GM12878 (cell line): ENCODE results near the gene GNPTG. TPM values are rescaled to one million over a fixed set of nuclear protein-coding genes. Genes with fewer than 3 reads are reported as not detected.

Experiments
- ATAC-seq: fragments of 200-7000 bp; cut with Tn5 transposase; 3 replicates; pipeline ENCODE4 v1.9.1; 2020; ENCODE audit warnings: mild to moderate bottlenecking, moderate library complexity
- BruUV-seq: library from RNA; stranded (reverse); fragments of 400-500 nt; replicated peaks from 2 replicates; lab custom pipeline; 2021; lab: Mats Ljungman, UMichigan
- CTCF ChIA-PET: fragments of 300-600 bp; sonication (Branson Sonifier 250); formaldehyde crosslinking; extraction: SDS; loops from one replicate; lab custom pipeline; 2021; ENCODE audit warnings: inconsistent platforms; lab: Yijun Ruan, JAX
- POLR2A ChIA-PET: fragments of 350-600 bp; formaldehyde crosslinking; extraction: SDS; loops from one replicate; lab custom pipeline; 2021; ENCODE audit warnings: inconsistent platforms; lab: Charles Lee
- RAD21 ChIA-PET: fragments of 300-600 bp; sonication (Branson Sonifier 250); formaldehyde crosslinking; loops from one replicate; lab custom pipeline; 2023; ENCODE audit warnings: antibody characterized with exemption; ENCODE audit not compliant: unreplicated experiment; lab: Charles Lee
- SMC1A ChIA-PET: fragments of 300-600 bp; sonication (Branson Sonifier 250); formaldehyde crosslinking; loops from one replicate; lab custom pipeline; 2023; ENCODE audit not compliant: unreplicated experiment, uncharacterized antibody; lab: Charles Lee
- DNase-seq: peaks from one replicate; pipeline ENCODE4 v3.0.0-alpha.2; 2011; ENCODE audit warnings: low read depth, low spot score
- FAIRE-seq: peaks from 3 replicates; lab custom pipeline; 2011; peaks lifted over from hg19 to GRCh38; lab: Jason Lieb, UNC
- H2AFZ ChIP-seq: 2 replicates; pipeline ENCODE4 v1.6.0; 2011; ENCODE audit warnings: low read depth, low read length, control low read depth; ENCODE audit not compliant: control insufficient read depth
- H3K27ac ChIP-seq: 2 replicates; pipeline ENCODE4 v1.5.1; 2011; ENCODE audit warnings: control low read depth; ENCODE audit not compliant: control insufficient read depth, insufficient read depth
- H3K27me3 ChIP-seq, 2 experiments: replicated peaks in 1 of 2; 2 replicates each; pipeline versions ENCODE4 v1.6.0 to v1.6.1; 2011; ENCODE audit warnings: low read length in 1 of 2; ENCODE audit not compliant: control insufficient read depth in 2 of 2, insufficient read depth in 2 of 2
- H3K36me3 ChIP-seq, 2 experiments: 2 replicates each; pipeline ENCODE4 v1.5.1; 2011; ENCODE audit warnings: low read length in 1 of 2; ENCODE audit not compliant: control insufficient read depth in 2 of 2, insufficient read depth in 2 of 2
- H3K4me1 ChIP-seq: 2 replicates; pipeline ENCODE4 v1.6.1; 2011; ENCODE audit warnings: mild to moderate bottlenecking, low read length, moderate library complexity, mixed read lengths; ENCODE audit not compliant: control insufficient read depth, insufficient read depth
- H3K4me2 ChIP-seq: 2 replicates; pipeline ENCODE4 v1.6.0; 2011; ENCODE audit warnings: control low read depth; ENCODE audit not compliant: control insufficient read depth, insufficient read depth
- H3K4me3 ChIP-seq: fragments of 200-600 bp; sonication (generic); 2 replicates; pipeline ENCODE4 v1.5.1; 2016
- H3K79me2 ChIP-seq: 2 replicates; pipeline ENCODE4 v1.6.0; 2011; ENCODE audit warnings: low read length; ENCODE audit not compliant: control insufficient read depth, insufficient read depth
- H3K9ac ChIP-seq: 2 replicates; pipeline ENCODE4 v1.8.0; 2011; ENCODE audit warnings: low read length, control low read depth, mixed read lengths; ENCODE audit not compliant: control insufficient read depth, insufficient read depth
- H3K9me3 ChIP-seq: replicated peaks from 3 replicates; pipeline ENCODE4 v1.5.1; 2011; ENCODE audit warnings: mild to moderate bottlenecking, low read length; ENCODE audit not compliant: control insufficient read depth, insufficient read depth
- H4K20me1 ChIP-seq: 2 replicates; pipeline ENCODE4 v1.6.0; 2011; ENCODE audit not compliant: control insufficient read depth, insufficient read depth
- BMI1 ChIP-seq: fragments of 450-650 bp; IDR thresholded peaks from 2 replicates; pipeline ENCODE4 v1.6.1; 2016; ENCODE audit warnings: mild to moderate bottlenecking, moderate library complexity, borderline replicate concordance
- BRCA1 ChIP-seq: IDR thresholded peaks from 2 replicates; pipeline ENCODE4 v1.6.1; 2011; ENCODE audit warnings: low read depth, low read length, improper control_type of control experiment
- CEBPB ChIP-seq, 2 experiments: fragments of 150-350 bp in 1 of 2; IDR thresholded peaks; 2 replicates each; pipeline ENCODE4 v1.6.1; 2012 to 2014; ENCODE audit warnings: low read depth in 2 of 2, low read length in 2 of 2, borderline replicate concordance in 1 of 2, inconsistent platforms in 1 of 2
- CHD2 ChIP-seq: IDR thresholded peaks from 2 replicates; pipeline ENCODE4 v1.6.1; 2011; ENCODE audit warnings: low read depth, low read length, improper control_type of control experiment, borderline replicate concordance
- CHD4 ChIP-seq: fragments of 200-600 bp; sonication (generic); IDR thresholded peaks from 2 replicates; pipeline ENCODE4 v1.6.1; 2016; ENCODE audit warnings: mild to moderate bottlenecking
- CREB1 ChIP-seq: IDR thresholded peaks from 2 replicates; pipeline ENCODE4 v1.6.1; 2012; ENCODE audit warnings: low read depth, mild to moderate bottlenecking, inconsistent platforms
- E2F8 ChIP-seq: fragments of 450-650 bp; IDR thresholded peaks from 2 replicates; pipeline ENCODE4 v1.6.1; 2018; ENCODE audit warnings: mild to moderate bottlenecking, low read depth, moderate library complexity; ENCODE audit not compliant: partially characterized antibody
- ESRRA ChIP-seq: IDR thresholded peaks from 2 replicates; pipeline ENCODE4 v1.6.1; 2012; ENCODE audit warnings: mild to moderate bottlenecking, low read length, improper control_type of control experiment
- GATAD2B ChIP-seq: fragments of 450-650 bp; conservative IDR thresholded peaks from 2 replicates; pipeline ENCODE4 v1.6.1; 2017; ENCODE audit warnings: low read depth, mild to moderate bottlenecking, moderate library complexity
- IRF4 ChIP-seq: IDR thresholded peaks from 2 replicates; pipeline ENCODE4 v1.6.1; 2011; ENCODE audit warnings: low read depth, low read length
- KDM1A ChIP-seq: fragments of 200-600 bp; sonication (generic); IDR thresholded peaks from 2 replicates; pipeline ENCODE4 v1.6.1; 2016; ENCODE audit warnings: borderline replicate concordance
- LARP7 ChIP-seq: fragments of 450-650 bp; IDR thresholded peaks from 2 replicates; pipeline ENCODE4 v1.6.1; 2017; ENCODE audit warnings: mild to moderate bottlenecking
- MEF2B ChIP-seq: fragments of 450-650 bp; IDR thresholded peaks from 2 replicates; pipeline ENCODE4 v1.6.1; 2018; ENCODE audit warnings: mild to moderate bottlenecking, moderate library complexity; ENCODE audit not compliant: partially characterized antibody, poor library complexity, severe bottlenecking
- NBN ChIP-seq: fragments of 450-650 bp; IDR thresholded peaks from 2 replicates; pipeline ENCODE4 v1.6.1; 2016
- NR2C1 ChIP-seq: fragments of 450-650 bp; IDR thresholded peaks from 2 replicates; pipeline ENCODE4 v1.6.1; 2017; ENCODE audit warnings: antibody characterized with exemption, mild to moderate bottlenecking, moderate library complexity
- NR2F1 ChIP-seq: fragments of 450-650 bp; conservative IDR thresholded peaks from 2 replicates; pipeline ENCODE4 v1.6.1; 2017; ENCODE audit warnings: mild to moderate bottlenecking
- RAD51 ChIP-seq: fragments of 450-650 bp; IDR thresholded peaks from 2 replicates; pipeline ENCODE4 v1.6.1; 2016; ENCODE audit warnings: moderate library complexity, mild to moderate bottlenecking, inconsistent platforms
- SMC3 ChIP-seq: IDR thresholded peaks from 2 replicates; pipeline ENCODE4 v1.6.1; 2011; ENCODE audit warnings: low read length, improper control_type of control experiment, borderline replicate concordance
- TCF12 ChIP-seq: IDR thresholded peaks from 2 replicates; pipeline ENCODE4 v1.6.1; 2011; ENCODE audit warnings: low read depth, mild to moderate bottlenecking, low read length
- YBX1 ChIP-seq: fragments of 450-650 bp; IDR thresholded peaks from 2 replicates; pipeline ENCODE4 v1.6.1; 2016; ENCODE audit warnings: antibody characterized with exemption
- ZBED1 ChIP-seq: IDR thresholded peaks from 2 replicates; pipeline ENCODE4 v1.6.1; 2016; ENCODE audit warnings: borderline replicate concordance
- WGBS: methylation state at CpG from one replicate; pipeline ENCODE4 v1.1.6; 2016; ENCODE audit warnings: low lambda C conversion rate; ENCODE audit not compliant: insufficient replicate concordance, insufficient coverage; ENCODE audit errors: missing lambda C conversion rate; 5-methylcytosine and 5-hydroxymethylcytosine counted together
- in situ Hi-C: fragments of 300-500 bp; cut with MboI; formaldehyde crosslinking; loops from 9 replicates; pipeline ENCODE4 v1.14.3; 2018; ENCODE audit warnings: mixed read lengths
- intact Hi-C: fragments of 100-400 bp; cut with micrococcal nuclease; formaldehyde crosslinking; loops from one replicate; pipeline ENCODE4 v1.14.2; 2022; ENCODE audit not compliant: unreplicated experiment
- polyA plus RNA-seq, 11 experiments: library from polyadenylated mRNA; depleted of rRNA in 4 of 11; unstranded in 6 of 11; stranded (reverse) in 5 of 11; fragments of >200 nt; fragmentation: Nextera tagmentation in 4 of 11; fragmentation: Illumina TruSeq in 1 of 11; extraction: Ambion mirVana in 4 of 11; extraction: Trizol in 1 of 11; gene quantifications; 1 replicate in 1 of 11; 2 replicates in 10 of 11; pipeline versions ENCODE4 v1.2.1 to v1.2.3, GENCODE V29; 2011 to 2016; ENCODE audit warnings: inconsistent platforms in 2 of 11, missing spikeins in 2 of 11, low read depth in 1 of 11
- total RNA-seq, 4 experiments: library from RNA; depleted of rRNA in 3 of 4; stranded (reverse); fragments of >200 nt in 3 of 4; fragmentation: Illumina TruSeq in 1 of 4; extraction: Trizol in 1 of 4; gene quantifications; 2 replicates each; pipeline versions ENCODE4 v1.2.1 to v1.2.3, GENCODE V29; 2013 to 2021

Gene GNPTG
- total and polyA plus RNA-seq, 10 of the 15 experiments (the other 5 are each of a cell fraction or from before 2014, with no cell fraction given): 0.80 to 32.6 (median 20.9) TPM

- TF ChIP-seq RAD51 (no peak), TCF12 (no peak), BRCA1 (no peak), BMI1 (peak; percentile 98)
Observed at GRCh38 chr16:1331712-1332617, 19.8 kb upstream of the GNPTG start (continued).

DNA sequence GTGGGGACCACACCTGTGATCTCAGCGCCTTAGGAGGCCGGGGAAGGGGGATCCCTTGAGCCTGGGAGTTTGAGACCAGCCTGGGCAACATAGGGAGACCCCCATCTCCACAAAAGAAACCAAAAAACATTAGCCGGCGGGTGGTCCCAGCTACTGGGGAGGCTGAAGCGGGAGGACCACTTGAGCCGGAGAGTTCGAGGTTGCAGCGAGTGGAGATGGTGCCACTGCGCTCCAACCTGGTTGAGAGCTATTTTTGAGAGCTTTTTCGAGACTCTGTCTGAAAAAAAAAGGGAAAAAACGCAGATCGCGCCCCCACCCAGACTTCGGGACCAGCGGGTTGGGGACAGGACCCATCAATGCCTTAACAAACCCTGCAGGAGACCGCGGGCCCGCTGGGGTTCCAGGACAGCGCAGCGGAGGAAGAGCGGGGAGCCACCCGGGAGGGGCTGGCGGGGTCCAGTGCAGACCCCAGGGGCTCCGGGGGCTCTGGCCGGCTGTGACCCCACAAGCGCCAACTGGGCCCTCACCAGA is 19.0 kb upstream of the GNPTG start:
- ChIA-PET SMC1A (interaction anchor here (0.6 kb wide), 1 partner anchor 268 kb away, joined by 3 read pairs; no protein-coding TSS in a partner anchor), RAD21 (no interaction called here), POLR2A (no interaction called here), CTCF (no interaction called here)
- Histone ChIP-seq H3K9me3 (peaks cover 2% of the 10 kb centered on the region; the same call in 2 of the 3 replicates), H3K4me3 (no peak overlapping the region), H3K9ac (no peak overlapping the region), H3K4me2 (no peak overlapping the region), H4K20me1 (no peaks in the 10 kb centered on the region), H3K36me3 (no peaks in the 10 kb centered on the region), H3K79me2 (no peaks in the 10 kb centered on the region), H3K27me3 (peaks cover 5 to 14% of the 10 kb centered on the region in 2 experiments; a peak in 3 of 4 replicates), H2AFZ (no peak overlapping the region), H3K4me1 (peaks cover 9% of the 10 kb centered on the region; the same call in 1 of the 2 replicates), H3K27ac (no peak overlapping the region)
- ATAC-seq: no peak
- BruUV-seq: no TSS peak
- WGBS: 10% methylated on average over 25 of the region's 26 CpGs
- FAIRE-seq: no peak
- in situ Hi-C loops: no loop called here
- intact Hi-C loops: no loop called here
- DNase-seq: no peak
- TF ChIP-seq LARP7: no peak
- TF ChIP-seq GATAD2B: no peak
- no peak for TF ChIP-seq ESRRA
- no peak for TF ChIP-seq ZBED1
- no peak for TF ChIP-seq CEBPB (IDR thresholded peaks at IDR 0.05; ENCODE audit: borderline replicate concordance in 1 of 2, low read depth in 2 of 2, low read length in 2 of 2)
- TF ChIP-seq NR2C1: no peak
- no peak for TF ChIP-seq KDM1A
- no peak for TF ChIP-seq MEF2B
- no peak for TF ChIP-seq NBN
- no peak for TF ChIP-seq CREB1
- no peak for TF ChIP-seq YBX1
- no peak for TF ChIP-seq NR2F1
- TF ChIP-seq CHD4: no peak
- no peak for TF ChIP-seq CHD2
- no peak for TF ChIP-seq SMC3
- no peak for TF ChIP-seq E2F8
- no peak for TF ChIP-seq IRF4
